Thyroid gland (tissue), 4 donors: ENCODE data around the gene MAST4.

Source experiments
- CTCF ChIP-seq, 6 experiments: fragments of 200-600 bp in 3 of 6; fragments of 450-650 bp in 3 of 6; sonication (generic) in 3 of 6; IDR thresholded peaks; one replicate each; pipeline ENCODE4 v1.5.1; 2016 to 2019; ENCODE audit warnings: antibody characterized with exemption in 6 of 6, mild to moderate bottlenecking in 2 of 6, inconsistent platforms in 1 of 6, moderate library complexity in 1 of 6
- POLR2A ChIP-seq, 2 donors: fragments of 450-650 bp; IDR thresholded peaks; one replicate each; pipeline ENCODE4 v1.6.1; 2017; ENCODE audit warnings: antibody characterized with exemption in 2 of 2, mild to moderate bottlenecking in 2 of 2, moderate library complexity in 1 of 2

- TF ChIP-seq CTCF (IDR thresholded peaks at IDR 0.05): no peak
- TF ChIP-seq POLR2A (IDR thresholded peaks at IDR 0.05): no peak
Observed at GRCh38 chr5:67182301-67182790, 586.2 kb downstream of the MAST4 start.
